GM18507 (cell line): Measurements from ENCODE around the gene SCTR.

ENCODE experiments used
- DNase-seq: peaks from one replicate; pipeline ENCODE4 v3.0.0; 2011; ENCODE audit warnings: low read depth; ENCODE audit not compliant: insufficient read length; ENCODE audit errors: extremely low spot score
- FAIRE-seq: peaks from 2 replicates; lab custom pipeline; 2011; peaks lifted over from hg19 to GRCh38; lab: Jason Lieb, UNC

Gene SCTR

GRCh38 chr2:119435081-119435952 lies 89.0 kb downstream of the SCTR start:
- peak; percentile 66 for FAIRE-seq
- no peak for DNase-seq

- no peak for DNase-seq
- FAIRE-seq: no peak
Observed at GRCh38 chr2:119434664-119435063, 89.6 kb downstream of the SCTR start.

- FAIRE-seq (no peak), DNase-seq (no peak)
Observed at GRCh38 chr2:119433636-119434327, 90.5 kb downstream of the SCTR start.

GRCh38 chr2:119432851-119433522 lies 91.3 kb downstream of the SCTR start:
- no peak for DNase-seq
- no peak for FAIRE-seq

GRCh38 chr2:119431976-119432850 lies 92.1 kb downstream of the SCTR start:
- no peak for DNase-seq
- no peak for FAIRE-seq

GRCh38 chr2:119431155-119431975 lies 92.9 kb downstream of the SCTR start, which contains the start of gene TMEM37:
TMEM37 (plus strand) TSS chr2:119431854; CDS start chr2:119431904, 50 bp downstream.
- DNase-seq (peak; percentile 62), FAIRE-seq (peak; percentile 91)

GRCh38 chr2:119430023-119430498 lies 94.2 kb downstream of the SCTR start:
- no peak for FAIRE-seq
- no peak for DNase-seq

- no peak for DNase-seq
- FAIRE-seq: peak; percentile 36
Observed at GRCh38 chr2:119429225-119429981, 94.9 kb downstream of the SCTR start.

- no peak for FAIRE-seq
Observed at GRCh38 chr2:119428488-119429224, 95.6 kb downstream of the SCTR start.

GRCh38 chr2:119427756-119428155 lies 96.5 kb downstream of the SCTR start:
- FAIRE-seq: no peak

More at GRCh38 chr2:119428488-119429224, 95.6 kb downstream of the SCTR start:
- no peak for DNase-seq

GRCh38 chr2:119426801-119427395 lies 97.4 kb downstream of the SCTR start:
- no peak for DNase-seq
- FAIRE-seq: no peak

More at GRCh38 chr2:119427756-119428155, 96.5 kb downstream of the SCTR start:
- DNase-seq: no peak

GRCh38 chr2:119426396-119426675 lies 97.9 kb downstream of the SCTR start:
- DNase-seq (no peak), FAIRE-seq (no peak)

GRCh38 chr2:119425620-119426395 lies 98.5 kb downstream of the SCTR start:
- no peak for FAIRE-seq
- no peak for DNase-seq

- FAIRE-seq: no peak
Observed at GRCh38 chr2:119425119-119425405, 99.2 kb downstream of the SCTR start.

GRCh38 chr2:119424284-119425118 lies 99.8 kb downstream of the SCTR start:
- no peak for FAIRE-seq
- DNase-seq: no peak

More at GRCh38 chr2:119425119-119425405, 99.2 kb downstream of the SCTR start:
- DNase-seq: no peak
